Tibial nerve (tissue), 4 donors: ENCODE measurements around the gene MRPL16.

Source experiments
- CTCF ChIP-seq, 5 experiments: fragments of 200-600 bp in 3 of 5; fragments of 450-650 bp in 2 of 5; sonication (generic) in 3 of 5; IDR thresholded peaks; one replicate each; pipeline ENCODE4 v1.5.1; 2016 to 2019; ENCODE audit warnings: antibody characterized with exemption in 5 of 5, mild to moderate bottlenecking in 3 of 5, moderate library complexity in 2 of 5
- EP300 ChIP-seq, 2 donors: sonication (generic); formaldehyde crosslinking; IDR thresholded peaks; one replicate each; pipeline ENCODE4 v1.6.1; 2017; ENCODE audit warnings: antibody characterized with exemption in 2 of 2, mild to moderate bottlenecking in 1 of 2
- POLR2A ChIP-seq, 2 donors: fragments of 450-650 bp; IDR thresholded peaks; one replicate each; pipeline ENCODE4 v1.6.1; 2017; ENCODE audit warnings: antibody characterized with exemption in 2 of 2, mild to moderate bottlenecking in 2 of 2, moderate library complexity in 2 of 2

GRCh38 chr11:59779487-59779886 lies 31.1 kb downstream of the MRPL16 start:
- TF ChIP-seq CTCF (IDR thresholded peaks at IDR 0.05) (no peak), POLR2A (IDR thresholded peaks at IDR 0.05) (no peak), EP300 (IDR thresholded peaks at IDR 0.05) (no peak)
